PC-9 (cell line): ENCODE results near the gene BCKDHB. TPM values are rescaled to one million over a fixed set of nuclear protein-coding genes. Genes with fewer than 3 reads are reported as not detected.

ENCODE experiments used
- BruUV-seq: library from RNA; stranded (reverse); fragments of 400-500 nt; replicated peaks from 2 replicates; lab custom pipeline; 2021; lab: Mats Ljungman, UMichigan
- CTCF ChIA-PET: fragments of 300-600 bp; sonication (Branson Sonifier 250); formaldehyde crosslinking; loops from one replicate; lab custom pipeline; 2022; ENCODE audit warnings: antibody characterized with exemption; lab: Charles Lee
- POLR2A ChIA-PET: fragments of 300-600 bp; sonication (Branson Sonifier 250); formaldehyde crosslinking; loops from one replicate; lab custom pipeline; 2022; ENCODE audit warnings: antibody characterized with exemption; ENCODE audit not compliant: unreplicated experiment; lab: Charles Lee
- DNase-seq, 2 experiments: peaks; one replicate each; pipeline versions ENCODE4 v3.0.0 to v3.0.0-alpha.2; 2015 to 2022; ENCODE audit warnings: mixed read lengths in 1 of 2
- H2AFZ ChIP-seq: fragments of 200-600 bp; sonication (generic); 2 replicates; pipeline ENCODE4 v1.8.1; 2017; ENCODE audit warnings: antibody characterized with exemption
- H3F3A ChIP-seq: fragments of 200-600 bp; sonication (generic); 2 replicates; pipeline ENCODE4 v1.8.1; 2017; ENCODE audit warnings: antibody characterized with exemption, mild to moderate bottlenecking, low read depth; ENCODE audit not compliant: insufficient read depth
- H3K27ac ChIP-seq: fragments of 200-600 bp; sonication (generic); 2 replicates; pipeline ENCODE4 v1.6.1; 2016; ENCODE audit warnings: mixed run types
- H3K27me3 ChIP-seq: fragments of 200-600 bp; sonication (generic); 2 replicates; pipeline ENCODE4 v1.6.1; 2016; ENCODE audit warnings: low read depth, mixed run types; ENCODE audit not compliant: insufficient read depth
- H3K36me3 ChIP-seq: fragments of 200-600 bp; sonication (generic); 2 replicates; pipeline ENCODE4 v1.6.1; 2016; ENCODE audit warnings: low read depth, mixed run types
- H3K4me1 ChIP-seq: fragments of 200-600 bp; sonication (generic); replicated peaks from 2 replicates; pipeline ENCODE4 v1.6.1; 2016; ENCODE audit warnings: mixed run types; ENCODE audit not compliant: insufficient read depth
- H3K4me2 ChIP-seq: fragments of 200-600 bp; sonication (generic); 2 replicates; pipeline ENCODE4 v1.6.1; 2017; ENCODE audit warnings: mixed run types
- H3K4me3 ChIP-seq: fragments of 200-600 bp; sonication (generic); 2 replicates; pipeline ENCODE4 v1.6.1; 2016; ENCODE audit warnings: mixed run types
- H3K79me2 ChIP-seq: fragments of 200-600 bp; sonication (generic); 2 replicates; pipeline ENCODE4 v1.6.1; 2017; ENCODE audit warnings: low read depth, mixed run types
- H3K9me2 ChIP-seq: fragments of 200-600 bp; sonication (generic); 2 replicates; pipeline ENCODE4 v1.8.1; 2017; ENCODE audit warnings: mild to moderate bottlenecking; ENCODE audit not compliant: insufficient read depth
- H3K9me3 ChIP-seq: fragments of 200-600 bp; sonication (generic); 2 replicates; pipeline ENCODE4 v1.8.1; 2016; ENCODE audit warnings: low read depth; ENCODE audit not compliant: insufficient read depth
- H4K20me1 ChIP-seq: fragments of 200-600 bp; sonication (generic); 2 replicates; pipeline ENCODE4 v1.8.1; 2017; ENCODE audit not compliant: insufficient read depth
- EZH2 ChIP-seq: fragments of 200-600 bp; sonication (generic); IDR thresholded peaks from 2 replicates; pipeline ENCODE4 v1.8.0; 2017; ENCODE audit warnings: antibody characterized with exemption, low read depth
- intact Hi-C: fragments of 100-400 bp; cut with micrococcal nuclease; formaldehyde crosslinking; loops from one replicate; pipeline ENCODE4 v1.10.0; 2022; ENCODE audit not compliant: unreplicated experiment
- total RNA-seq: library from RNA; stranded (reverse); gene quantifications from 2 replicates; pipeline ENCODE4 v1.2.3, GENCODE V29; 2021
- TF ChIP-seq, protein P1 (sequence below): fragments of 200-600 bp; sonication (generic); conservative IDR thresholded peaks from 2 replicates; pipeline ENCODE4 v1.6.1; 2017; ENCODE audit warnings: mixed run types, antibody characterized with exemption, mild to moderate bottlenecking, moderate library complexity

The BCKDHB gene
- total RNA-seq, 1 experiment from 2014 or later, result 29.7 TPM

DNA sequence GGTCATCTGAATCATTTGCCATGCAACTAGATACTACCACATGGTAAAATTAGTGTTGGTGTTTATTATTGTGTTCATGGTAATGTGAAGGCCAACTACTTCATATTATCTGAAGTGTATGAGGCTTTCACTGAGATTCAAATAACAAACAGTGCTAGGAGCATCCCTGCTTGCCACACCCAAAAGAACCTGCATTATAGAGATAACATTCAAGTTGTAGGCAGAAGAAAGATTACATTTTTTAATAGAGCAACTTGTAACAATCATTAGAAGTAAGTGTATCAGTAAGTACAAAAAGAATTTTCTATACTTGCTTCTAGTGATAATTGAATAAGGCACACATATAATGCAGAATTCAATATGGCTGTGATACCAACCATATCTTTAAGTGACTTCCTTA lies 49.8 kb downstream of the BCKDHB start:
- TF ChIP-seq, protein P1, sequence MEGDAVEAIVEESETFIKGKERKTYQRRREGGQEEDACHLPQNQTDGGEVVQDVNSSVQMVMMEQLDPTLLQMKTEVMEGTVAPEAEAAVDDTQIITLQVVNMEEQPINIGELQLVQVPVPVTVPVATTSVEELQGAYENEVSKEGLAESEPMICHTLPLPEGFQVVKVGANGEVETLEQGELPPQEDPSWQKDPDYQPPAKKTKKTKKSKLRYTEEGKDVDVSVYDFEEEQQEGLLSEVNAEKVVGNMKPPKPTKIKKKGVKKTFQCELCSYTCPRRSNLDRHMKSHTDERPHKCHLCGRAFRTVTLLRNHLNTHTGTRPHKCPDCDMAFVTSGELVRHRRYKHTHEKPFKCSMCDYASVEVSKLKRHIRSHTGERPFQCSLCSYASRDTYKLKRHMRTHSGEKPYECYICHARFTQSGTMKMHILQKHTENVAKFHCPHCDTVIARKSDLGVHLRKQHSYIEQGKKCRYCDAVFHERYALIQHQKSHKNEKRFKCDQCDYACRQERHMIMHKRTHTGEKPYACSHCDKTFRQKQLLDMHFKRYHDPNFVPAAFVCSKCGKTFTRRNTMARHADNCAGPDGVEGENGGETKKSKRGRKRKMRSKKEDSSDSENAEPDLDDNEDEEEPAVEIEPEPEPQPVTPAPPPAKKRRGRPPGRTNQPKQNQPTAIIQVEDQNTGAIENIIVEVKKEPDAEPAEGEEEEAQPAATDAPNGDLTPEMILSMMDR, result no peak
- no peak for TF ChIP-seq EZH2
- Histone ChIP-seq H3K79me2 (no peaks in the 10 kb centered on the region), H3K4me1 (no peaks in the 10 kb centered on the region), H3K9me2 (no peaks in the 10 kb centered on the region), H3K4me3 (no peak overlapping the region), H3K27me3 (no peaks in the 10 kb centered on the region), H3K4me2 (no peak overlapping the region), H3K36me3 (no peaks in the 10 kb centered on the region), H3K9me3 (no peaks in the 10 kb centered on the region), H3F3A (no peaks in the 10 kb centered on the region), H4K20me1 (no peaks in the 10 kb centered on the region), H2AFZ (no peak overlapping the region), H3K27ac (no peak overlapping the region)
- BruUV-seq, result no TSS peak
- DNase-seq, result no peak
- ChIA-PET CTCF (no interaction called here), POLR2A (no interaction called here)
- intact Hi-C loops, result no loop called here

DNA sequence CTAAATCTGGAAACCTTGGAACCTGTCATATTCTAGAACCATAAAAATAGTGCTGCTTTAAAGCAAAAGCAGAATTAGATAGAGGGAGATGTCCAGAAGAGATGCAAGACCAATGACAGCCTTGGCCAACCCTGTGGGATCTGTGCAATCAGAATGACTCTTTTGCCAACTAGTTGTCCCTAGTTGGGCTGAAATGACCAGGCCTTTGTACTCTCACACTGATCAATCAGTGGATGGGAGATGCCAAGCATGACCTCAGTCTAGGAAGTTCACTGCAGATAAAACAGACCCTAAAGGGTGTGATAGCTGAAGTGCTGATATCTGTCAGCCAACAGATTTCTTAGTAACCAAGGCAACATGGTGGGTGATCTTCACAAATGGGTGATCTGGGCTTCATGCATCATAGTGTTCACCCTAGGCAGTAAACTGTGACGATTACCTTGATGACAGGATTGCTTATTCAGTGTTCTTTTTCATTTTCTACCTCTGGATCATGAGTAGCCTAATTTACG lies 52.1 kb downstream of the BCKDHB start:
- intact Hi-C loops, result no loop called here
- peaks cover 9% of the 10 kb centered on the region for H3K4me1 ChIP-seq
- H3K9me2 ChIP-seq, result no peaks in the 10 kb centered on the region
- ChIA-PET CTCF (no interaction called here), POLR2A (no interaction called here)
- no peak overlapping the region for H3K27ac ChIP-seq
- no peak overlapping the region for H3K4me2 ChIP-seq
- no peaks in the 10 kb centered on the region for H3K9me3 ChIP-seq
- H3K4me3 ChIP-seq, result no peak overlapping the region
- no peak for TF ChIP-seq EZH2
- TF ChIP-seq, protein P1, result no peak
- H3K36me3 ChIP-seq, result no peaks in the 10 kb centered on the region
- H3K79me2 ChIP-seq, result no peaks in the 10 kb centered on the region
- no peaks in the 10 kb centered on the region for H3K27me3 ChIP-seq
- H3F3A ChIP-seq, result peaks cover 8% of the 10 kb centered on the region
- no peaks in the 10 kb centered on the region for H4K20me1 ChIP-seq
- no peak for DNase-seq
- H2AFZ ChIP-seq, result no peak overlapping the region
- BruUV-seq, result no TSS peak

DNA sequence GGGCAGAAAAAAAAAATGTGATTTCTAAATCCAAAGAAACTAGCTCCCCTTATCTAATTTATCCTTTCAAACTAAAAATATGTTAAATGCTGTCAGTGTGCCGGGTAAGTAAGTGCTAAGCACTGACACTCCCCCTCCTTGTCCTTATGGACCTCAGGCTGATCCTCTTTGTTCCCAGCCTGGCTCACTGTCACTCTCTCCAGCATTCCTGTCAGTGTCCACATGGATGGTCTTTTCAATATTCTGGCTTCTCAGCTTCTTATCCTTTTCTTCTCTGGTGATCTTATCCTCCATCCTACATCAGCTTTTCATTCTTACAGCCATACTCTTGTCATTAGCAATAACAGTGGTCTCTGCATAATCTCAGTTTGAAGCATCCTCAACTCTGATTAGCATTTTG lies 55.0 kb downstream of the BCKDHB start:
- BruUV-seq, result no TSS peak
- Histone ChIP-seq H3K27ac (no peak overlapping the region), H3K4me1 (peaks cover 22% of the 10 kb centered on the region), H3K4me2 (no peak overlapping the region), H3K27me3 (no peaks in the 10 kb centered on the region), H3K36me3 (no peaks in the 10 kb centered on the region), H3K79me2 (peaks cover 8% of the 10 kb centered on the region; the same call in 1 of the 2 replicates), H3K4me3 (no peak overlapping the region), H3F3A (peaks cover 16% of the 10 kb centered on the region), H3K9me3 (peaks cover 3% of the 10 kb centered on the region; the same call in 1 of the 2 replicates), H2AFZ (no peak overlapping the region), H3K9me2 (no peaks in the 10 kb centered on the region), H4K20me1 (no peaks in the 10 kb centered on the region)
- CTCF ChIA-PET, result interaction anchor here (0.6 kb wide), 1 partner anchor 201 kb away, joined by 3 read pairs; no protein-coding TSS in a partner anchor
- intact Hi-C loops, result no loop called here
- DNase-seq, result no peak
- POLR2A ChIA-PET, result no interaction called here
- TF ChIP-seq EZH2, result no peak
- TF ChIP-seq, protein P1, result no peak
